Caco-2 (cell line): ENCODE measurements around the gene SERPINA12. TPM values are rescaled to one million over a fixed set of nuclear protein-coding genes. Genes with fewer than 3 reads are reported as not detected.

Experiments
- BruUV-seq: library from RNA; stranded (reverse); fragments of 400-500 nt; replicated peaks from 2 replicates; lab custom pipeline; 2021; lab: Mats Ljungman, UMichigan
- CTCF ChIA-PET: fragments of 300-600 bp; sonication (Branson Sonifier 250); formaldehyde crosslinking; loops from one replicate; lab custom pipeline; 2022; ENCODE audit warnings: antibody characterized with exemption; lab: Charles Lee
- POLR2A ChIA-PET: fragments of 300-600 bp; sonication (Branson Sonifier 250); formaldehyde crosslinking; loops from one replicate; lab custom pipeline; 2022; ENCODE audit warnings: antibody characterized with exemption; lab: Charles Lee
- DNase-seq, 2 experiments: peaks; one replicate each; pipeline versions ENCODE4 v3.0.0 to v3.0.0-alpha.2; 2020 to 2022
- H3K27me3 ChIP-seq: replicated peaks from 2 replicates; pipeline ENCODE4 v1.6.0; 2011; ENCODE audit warnings: low read length; ENCODE audit not compliant: control insufficient read depth, insufficient read depth
- H3K36me3 ChIP-seq: 2 replicates; pipeline ENCODE4 v1.5.1; 2011; ENCODE audit warnings: low read length; ENCODE audit not compliant: control insufficient read depth, insufficient read depth
- H3K4me1 ChIP-seq: fragments of 250-450 bp; sonication (Bioruptor Pico); 2 replicates; pipeline ENCODE4 v1.5.1; 2020; ENCODE audit warnings: mild to moderate bottlenecking
- H3K4me3 ChIP-seq: 2 replicates; pipeline ENCODE4 v1.5.1; 2011; ENCODE audit warnings: low read depth, mild to moderate bottlenecking, control low read depth, low read length
- H3K9me3 ChIP-seq: fragments of 250-450 bp; sonication (Bioruptor Pico); 2 replicates; pipeline ENCODE4 v1.5.1; 2020; ENCODE audit warnings: mild to moderate bottlenecking, moderate library complexity
- H3K27ac Mint-ChIP-seq: one replicate; pipeline ENCODE4 v1.8.0; 2022; ENCODE audit warnings: mixed read lengths; ENCODE audit not compliant: unreplicated experiment
- H3K27me3 Mint-ChIP-seq: one replicate; pipeline ENCODE4 v1.8.0; 2022; ENCODE audit warnings: mixed read lengths; ENCODE audit not compliant: insufficient read depth, unreplicated experiment
- H3K36me3 Mint-ChIP-seq: one replicate; pipeline ENCODE4 v1.8.0; 2022; ENCODE audit warnings: mild to moderate bottlenecking, mixed read lengths; ENCODE audit not compliant: insufficient read depth, unreplicated experiment
- H3K4me1 Mint-ChIP-seq: one replicate; pipeline ENCODE4 v1.8.0; 2022; ENCODE audit warnings: low read depth, mixed read lengths; ENCODE audit not compliant: unreplicated experiment
- H3K4me3 Mint-ChIP-seq: one replicate; pipeline ENCODE4 v1.8.0; 2022; ENCODE audit warnings: mild to moderate bottlenecking, moderate library complexity, mixed read lengths; ENCODE audit not compliant: unreplicated experiment
- H3K9me3 Mint-ChIP-seq: one replicate; pipeline ENCODE4 v1.8.0; 2022; ENCODE audit warnings: mixed read lengths; ENCODE audit not compliant: unreplicated experiment
- CTCF ChIP-seq, 2 experiments: fragments of 200-600 bp in 1 of 2; IDR thresholded peaks; 1 replicate in 1 of 2; 2 replicates in 1 of 2; pipeline versions ENCODE4 v1.5.1 to v1.8.0; 2011 to 2022; ENCODE audit warnings: antibody characterized with exemption in 1 of 2, control low read depth in 1 of 2, inconsistent platforms in 1 of 2, low read depth in 1 of 2, low read length in 1 of 2, mild to moderate bottlenecking in 1 of 2, moderate library complexity in 1 of 2; ENCODE audit not compliant: insufficient read depth in 1 of 2, severe bottlenecking in 1 of 2, unreplicated experiment in 1 of 2
- intact Hi-C: fragments of 100-400 bp; cut with micrococcal nuclease; formaldehyde crosslinking; loops from one replicate; pipeline ENCODE4 v1.10.0; 2022; ENCODE audit not compliant: unreplicated experiment
- total RNA-seq: library from RNA; stranded (reverse); gene quantifications from 2 replicates; pipeline ENCODE4 v1.2.3, GENCODE V29; 2022

The SERPINA12 gene
- total RNA-seq, 1 experiment from 2014 or later = not detected

- intact Hi-C loops = no loop called here
- ChIA-PET POLR2A (no interaction called here), CTCF (interaction anchor here (0.5 kb wide), 1 partner anchor 13 kb away, joined by 3 read pairs; no protein-coding TSS in a partner anchor)
- Mint-ChIP-seq H3K4me3 (no peak overlapping the region), H3K4me1 (no peaks in the 10 kb centered on the region), H3K36me3 (no peaks in the 10 kb centered on the region), H3K27ac (no peak overlapping the region), H3K9me3 (no peaks in the 10 kb centered on the region), H3K27me3 (peaks cover 3% of the 10 kb centered on the region)
- Histone ChIP-seq H3K9me3 (no peaks in the 10 kb centered on the region), H3K4me1 (no peaks in the 10 kb centered on the region), H3K4me3 (no peak overlapping the region), H3K27me3 (no peaks in the 10 kb centered on the region), H3K36me3 (no peaks in the 10 kb centered on the region)
- TF ChIP-seq CTCF (IDR thresholded peaks at IDR 0.05; ENCODE audit: insufficient read depth in 1 of 2, low read depth in 1 of 2, low read length in 1 of 2, severe bottlenecking in 1 of 2, unreplicated experiment in 1 of 2) = no peak
- no peak for DNase-seq
- no TSS peak for BruUV-seq
Observed at GRCh38 chr14:94501588-94502516, 7.4 kb downstream of the SERPINA12 start.

- H3K27ac Mint-ChIP-seq = no peak overlapping the region
Observed at GRCh38 chr14:94500264-94500663, 9.0 kb downstream of the SERPINA12 start.

GRCh38 chr14:94499673-94500072, 9.6 kb downstream of the SERPINA12 start:
- H3K4me1 Mint-ChIP-seq = no peaks in the 10 kb centered on the region
- DNase-seq = no peak
- ChIA-PET CTCF (no interaction called here), POLR2A (no interaction called here)
- peaks cover 3% of the 10 kb centered on the region for H3K27me3 Mint-ChIP-seq
- H3K9me3 Mint-ChIP-seq = no peaks in the 10 kb centered on the region
- Histone ChIP-seq H3K9me3 (no peaks in the 10 kb centered on the region), H3K4me3 (no peak overlapping the region), H3K4me1 (no peaks in the 10 kb centered on the region), H3K36me3 (no peaks in the 10 kb centered on the region), H3K27me3 (no peaks in the 10 kb centered on the region)
- no peak for TF ChIP-seq CTCF (IDR thresholded peaks at IDR 0.05; ENCODE audit: insufficient read depth in 1 of 2, low read depth in 1 of 2, low read length in 1 of 2, severe bottlenecking in 1 of 2, unreplicated experiment in 1 of 2)
- intact Hi-C loops = no loop called here
- no peak overlapping the region for H3K27ac Mint-ChIP-seq
- no TSS peak for BruUV-seq
- H3K36me3 Mint-ChIP-seq = no peaks in the 10 kb centered on the region
- no peak overlapping the region for H3K4me3 Mint-ChIP-seq

More at GRCh38 chr14:94500264-94500663, 9.0 kb downstream of the SERPINA12 start:
- H3K9me3 Mint-ChIP-seq = no peaks in the 10 kb centered on the region
- peaks cover 3% of the 10 kb centered on the region for H3K27me3 Mint-ChIP-seq
- no peaks in the 10 kb centered on the region for H3K36me3 Mint-ChIP-seq
- intact Hi-C loops = no loop called here
- TF ChIP-seq CTCF (IDR thresholded peaks at IDR 0.05; ENCODE audit: insufficient read depth in 1 of 2, low read depth in 1 of 2, low read length in 1 of 2, severe bottlenecking in 1 of 2, unreplicated experiment in 1 of 2) = no peak
- H3K4me1 Mint-ChIP-seq = no peaks in the 10 kb centered on the region
- POLR2A ChIA-PET = no interaction called here
- H3K36me3 ChIP-seq = no peaks in the 10 kb centered on the region
- H3K4me3 ChIP-seq = no peak overlapping the region
- no peaks in the 10 kb centered on the region for H3K27me3 ChIP-seq
- H3K4me3 Mint-ChIP-seq = no peak overlapping the region
- CTCF ChIA-PET = no interaction called here
- DNase-seq = no peak
- no TSS peak for BruUV-seq
- H3K9me3 ChIP-seq = no peaks in the 10 kb centered on the region
- no peaks in the 10 kb centered on the region for H3K4me1 ChIP-seq
